ENCODE measurements around the gene CDC42BPB. TPM values are rescaled to one million over a fixed set of nuclear protein-coding genes. Genes with fewer than 3 reads are reported as not detected.

The CDC42BPB gene
- total RNA-seq, 4 donors from 2014 or later, result 80.6 to 157 (median 118) TPM

DNA sequence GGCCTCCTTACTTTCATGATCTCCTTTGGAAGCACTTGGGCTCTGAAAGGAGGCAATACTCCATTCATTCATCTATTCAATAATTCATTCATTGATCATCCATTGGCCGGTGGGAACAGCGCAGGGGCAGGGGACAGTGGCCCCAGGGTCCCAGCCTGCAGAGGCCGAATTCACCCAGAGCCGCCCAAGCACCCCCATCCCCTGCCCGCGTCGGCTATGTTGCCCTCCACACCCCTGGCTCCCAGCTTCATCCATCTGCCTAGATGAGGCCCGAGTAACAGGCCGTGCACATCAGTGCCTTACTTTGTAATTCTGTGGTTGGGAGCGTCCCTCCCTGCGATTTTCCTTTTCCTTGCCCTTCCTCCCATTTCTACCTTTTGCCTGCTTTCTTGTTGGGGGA lies 131.7 kb downstream of the CDC42BPB start:
- no peak overlapping the region for H3K27ac ChIP-seq
- TF ChIP-seq, protein P1, sequence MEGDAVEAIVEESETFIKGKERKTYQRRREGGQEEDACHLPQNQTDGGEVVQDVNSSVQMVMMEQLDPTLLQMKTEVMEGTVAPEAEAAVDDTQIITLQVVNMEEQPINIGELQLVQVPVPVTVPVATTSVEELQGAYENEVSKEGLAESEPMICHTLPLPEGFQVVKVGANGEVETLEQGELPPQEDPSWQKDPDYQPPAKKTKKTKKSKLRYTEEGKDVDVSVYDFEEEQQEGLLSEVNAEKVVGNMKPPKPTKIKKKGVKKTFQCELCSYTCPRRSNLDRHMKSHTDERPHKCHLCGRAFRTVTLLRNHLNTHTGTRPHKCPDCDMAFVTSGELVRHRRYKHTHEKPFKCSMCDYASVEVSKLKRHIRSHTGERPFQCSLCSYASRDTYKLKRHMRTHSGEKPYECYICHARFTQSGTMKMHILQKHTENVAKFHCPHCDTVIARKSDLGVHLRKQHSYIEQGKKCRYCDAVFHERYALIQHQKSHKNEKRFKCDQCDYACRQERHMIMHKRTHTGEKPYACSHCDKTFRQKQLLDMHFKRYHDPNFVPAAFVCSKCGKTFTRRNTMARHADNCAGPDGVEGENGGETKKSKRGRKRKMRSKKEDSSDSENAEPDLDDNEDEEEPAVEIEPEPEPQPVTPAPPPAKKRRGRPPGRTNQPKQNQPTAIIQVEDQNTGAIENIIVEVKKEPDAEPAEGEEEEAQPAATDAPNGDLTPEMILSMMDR (IDR thresholded peaks at IDR 0.05), result no peak
- TF ChIP-seq POLR2A (IDR thresholded peaks at IDR 0.05), result no peak
- H3K9me3 ChIP-seq, result no peaks in the 10 kb centered on the region
- peaks cover 7 to 26% of the 10 kb centered on the region in 2 donors for H3K4me1 ChIP-seq
- DNase-seq, result no peak
- intact Hi-C loops (cut with DNase I; ENCODE audit: low total_unique reads), result no loop called here
- no peaks in the 10 kb centered on the region for H3K36me3 ChIP-seq
- H3K4me3 ChIP-seq, result no peak overlapping the region
- H3K27me3 ChIP-seq, result peaks cover 17 to 24% of the 10 kb centered on the region in 2 donors

DNA sequence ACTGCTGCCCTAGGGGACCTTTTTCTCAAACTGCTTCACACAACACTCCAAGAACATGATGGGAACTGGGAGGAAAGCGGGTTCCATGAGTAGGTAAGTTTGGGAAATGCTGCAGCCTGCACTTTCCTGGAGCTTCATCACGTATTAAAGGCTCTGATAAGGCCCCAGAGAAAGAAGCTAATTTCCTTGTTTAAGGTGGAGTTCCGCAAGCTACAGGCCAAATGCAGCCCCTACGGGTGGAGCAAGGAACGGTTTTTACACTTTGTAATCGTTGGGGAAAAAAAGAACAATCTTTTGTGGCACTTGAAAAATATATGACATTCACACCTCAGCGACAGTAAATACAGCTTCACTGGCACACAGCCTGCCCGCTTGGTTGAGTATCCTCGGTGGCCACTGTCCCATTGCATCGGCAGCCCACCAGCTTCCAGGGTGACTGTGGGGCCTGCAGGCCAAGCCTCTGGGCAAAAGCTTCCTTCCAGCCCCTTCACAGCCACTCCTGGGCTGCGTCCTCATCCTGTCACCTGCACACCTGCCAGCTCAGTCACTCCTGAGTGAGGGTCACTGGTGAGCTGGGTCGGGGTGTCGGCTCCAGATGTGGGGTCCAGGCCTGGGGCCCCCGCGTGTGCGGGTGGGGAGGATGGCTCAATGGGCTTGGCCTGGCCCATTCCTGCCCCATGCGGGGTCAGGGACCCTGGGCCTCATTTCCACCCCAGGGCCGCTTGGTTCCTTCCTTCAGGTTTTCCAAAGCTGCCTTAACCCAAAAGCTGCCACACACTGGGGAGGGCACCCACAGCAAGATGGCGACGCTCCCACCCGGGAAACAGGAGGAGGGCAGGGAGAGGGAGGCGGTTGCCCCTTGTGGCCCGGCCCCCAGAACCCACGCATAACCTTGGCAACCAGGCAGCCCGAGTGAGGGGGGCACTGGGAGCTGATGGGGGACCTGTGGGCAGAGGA lies 132.4 kb downstream of the CDC42BPB start:
- Histone ChIP-seq H3K36me3 (no peaks in the 10 kb centered on the region), H3K4me1 (peaks cover 6 to 18% of the 10 kb centered on the region in 2 donors), H3K27me3 (peaks cover 14 to 17% of the 10 kb centered on the region in 2 donors), H3K27ac (no peak overlapping the region), H3K4me3 (no peak overlapping the region), H3K9me3 (no peaks in the 10 kb centered on the region)
- DNase-seq, result no peak
- intact Hi-C loops (cut with DNase I; ENCODE audit: low total_unique reads), result no loop called here
- TF ChIP-seq, protein P1 (IDR thresholded peaks at IDR 0.05), result no peak
- no peak for TF ChIP-seq POLR2A (IDR thresholded peaks at IDR 0.05)

DNA sequence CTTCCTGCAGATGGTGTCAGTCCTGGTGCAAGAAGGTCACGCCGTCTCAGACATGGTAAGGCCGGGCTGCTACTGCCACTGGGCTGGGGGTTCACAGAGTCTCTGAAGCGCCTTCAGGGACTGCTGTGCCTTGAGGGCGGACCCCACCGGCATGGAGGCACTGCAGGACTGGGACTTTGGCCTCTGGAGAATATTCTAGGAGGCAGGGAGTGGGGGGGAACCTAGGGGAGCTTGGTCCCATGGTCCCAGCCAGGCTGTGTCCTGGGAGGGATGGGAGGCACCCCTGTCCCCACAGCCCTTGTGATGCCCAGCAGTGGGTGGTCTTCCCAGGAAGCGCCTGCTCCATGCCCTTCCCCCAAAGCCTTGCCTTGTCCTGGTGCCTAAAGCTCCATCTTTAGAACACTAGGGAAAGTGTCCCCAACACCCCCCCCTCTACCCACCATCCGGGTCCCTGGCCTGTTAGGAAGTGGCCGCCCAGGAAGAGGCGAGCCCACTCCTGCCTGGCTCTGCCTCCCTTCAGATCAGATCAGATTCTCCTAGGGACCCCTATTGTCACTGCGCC lies 133.3 kb downstream of the CDC42BPB start:
- H3K27ac ChIP-seq, result no peak overlapping the region
- H3K4me1 ChIP-seq, result peaks cover 0 to 9% of the 10 kb centered on the region in 2 donors
- intact Hi-C loops (cut with DNase I; ENCODE audit: low total_unique reads), result no loop called here
- no peaks in the 10 kb centered on the region for H3K36me3 ChIP-seq
- H3K27me3 ChIP-seq, result peaks cover 8 to 9% of the 10 kb centered on the region in 2 donors
- TF ChIP-seq, protein P1 (IDR thresholded peaks at IDR 0.05), result no peak
- no peak for TF ChIP-seq POLR2A (IDR thresholded peaks at IDR 0.05)
- no peaks in the 10 kb centered on the region for H3K9me3 ChIP-seq
- no peak for DNase-seq
- H3K4me3 ChIP-seq, result no peak overlapping the region

DNA sequence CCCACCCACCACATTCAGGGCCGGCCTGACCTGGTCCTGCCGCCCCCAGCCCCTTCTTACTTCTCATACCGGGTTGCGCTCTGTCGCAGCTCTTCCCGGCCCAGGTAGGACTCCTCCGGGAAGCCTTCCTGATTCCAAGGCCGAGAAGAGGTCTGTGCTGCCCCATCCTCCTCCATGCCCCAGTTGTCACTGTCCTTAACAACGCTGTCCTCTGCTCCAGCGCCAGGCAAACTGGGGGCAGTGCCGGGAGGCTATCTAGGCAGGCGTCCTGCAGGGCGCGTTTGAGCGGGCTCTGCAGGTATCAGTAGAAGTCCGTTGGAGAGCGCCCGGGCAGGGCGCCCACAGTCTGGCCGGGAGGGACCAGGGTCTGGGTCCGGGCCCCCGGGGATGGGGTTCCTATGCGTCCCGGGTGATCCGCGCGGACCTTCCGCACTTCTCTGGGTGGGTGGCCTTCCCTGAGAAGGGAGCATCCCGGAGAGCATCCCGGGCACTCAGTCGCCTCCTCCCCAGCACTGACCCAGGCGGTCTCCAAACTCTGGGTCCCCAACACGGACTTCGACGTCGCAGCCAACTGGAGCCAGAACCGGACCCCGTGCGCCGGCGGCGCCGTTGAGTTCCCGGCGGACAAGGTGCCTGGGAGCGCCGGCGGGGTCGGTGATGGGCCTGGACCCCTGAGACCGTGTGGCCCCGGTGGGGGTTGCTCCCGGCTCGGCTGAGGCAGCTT lies 134.0 kb downstream of the CDC42BPB start:
- no peaks in the 10 kb centered on the region for H3K9me3 ChIP-seq
- intact Hi-C loops (cut with DNase I; ENCODE audit: low total_unique reads), result no loop called here
- no peak overlapping the region for H3K4me3 ChIP-seq
- H3K27ac ChIP-seq, result no peak overlapping the region
- DNase-seq, result no peak
- TF ChIP-seq, protein P1 (IDR thresholded peaks at IDR 0.05), result no peak
- no peak for TF ChIP-seq POLR2A (IDR thresholded peaks at IDR 0.05)
- no peaks in the 10 kb centered on the region for H3K36me3 ChIP-seq
- peaks cover 3 to 9% of the 10 kb centered on the region in 2 donors for H3K27me3 ChIP-seq
- H3K4me1 ChIP-seq, result peaks cover 0 to 3% of the 10 kb centered on the region in 2 donors
